Measurements from ENCODE around the gene PROSER3.
"Not testable (repeated sequence)": the region's sequence is repeated elsewhere in the genome, so short reads cannot be mapped to it uniquely, and the experiment has no call there.

The PROSER3 gene

DNA sequence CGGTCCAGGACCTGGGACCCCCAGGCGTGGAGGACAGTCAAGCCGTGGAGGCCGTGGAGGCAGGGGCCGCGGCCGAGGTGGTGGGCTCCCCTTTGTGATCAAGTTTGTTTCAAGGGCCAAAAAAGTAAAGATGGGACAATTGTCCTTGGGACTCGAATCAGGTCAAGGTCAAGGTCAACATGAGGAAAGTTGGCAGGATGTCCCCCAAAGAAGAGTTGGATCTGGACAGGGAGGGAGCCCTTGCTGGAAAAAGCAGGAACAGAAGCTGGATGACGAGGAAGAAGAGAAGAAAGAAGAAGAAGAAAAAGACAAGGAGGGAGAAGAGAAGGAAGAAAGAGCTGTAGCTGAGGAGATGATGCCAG is 37.8 kb upstream of the PROSER3 start:
- intact Hi-C loops (cut with DNase I; ENCODE audit: low total_unique reads): no loop called here
- no peak overlapping the region for H3K4me3 ChIP-seq
- peaks cover 40 to 58% (median 49%) of the 10 kb centered on the region in 3 donors for H3K36me3 ChIP-seq
- no peaks in the 10 kb centered on the region for H3K9me3 ChIP-seq
- H3K27me3 ChIP-seq: no peaks in the 10 kb centered on the region
- TF ChIP-seq, protein P1, sequence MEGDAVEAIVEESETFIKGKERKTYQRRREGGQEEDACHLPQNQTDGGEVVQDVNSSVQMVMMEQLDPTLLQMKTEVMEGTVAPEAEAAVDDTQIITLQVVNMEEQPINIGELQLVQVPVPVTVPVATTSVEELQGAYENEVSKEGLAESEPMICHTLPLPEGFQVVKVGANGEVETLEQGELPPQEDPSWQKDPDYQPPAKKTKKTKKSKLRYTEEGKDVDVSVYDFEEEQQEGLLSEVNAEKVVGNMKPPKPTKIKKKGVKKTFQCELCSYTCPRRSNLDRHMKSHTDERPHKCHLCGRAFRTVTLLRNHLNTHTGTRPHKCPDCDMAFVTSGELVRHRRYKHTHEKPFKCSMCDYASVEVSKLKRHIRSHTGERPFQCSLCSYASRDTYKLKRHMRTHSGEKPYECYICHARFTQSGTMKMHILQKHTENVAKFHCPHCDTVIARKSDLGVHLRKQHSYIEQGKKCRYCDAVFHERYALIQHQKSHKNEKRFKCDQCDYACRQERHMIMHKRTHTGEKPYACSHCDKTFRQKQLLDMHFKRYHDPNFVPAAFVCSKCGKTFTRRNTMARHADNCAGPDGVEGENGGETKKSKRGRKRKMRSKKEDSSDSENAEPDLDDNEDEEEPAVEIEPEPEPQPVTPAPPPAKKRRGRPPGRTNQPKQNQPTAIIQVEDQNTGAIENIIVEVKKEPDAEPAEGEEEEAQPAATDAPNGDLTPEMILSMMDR (IDR thresholded peaks at IDR 0.05): no peak
- peaks cover 0 to 36% (median 26%) of the 10 kb centered on the region in 4 donors for H3K4me1 ChIP-seq
- no peak for DNase-seq
- H3K27ac ChIP-seq: no peak overlapping the region

DNA sequence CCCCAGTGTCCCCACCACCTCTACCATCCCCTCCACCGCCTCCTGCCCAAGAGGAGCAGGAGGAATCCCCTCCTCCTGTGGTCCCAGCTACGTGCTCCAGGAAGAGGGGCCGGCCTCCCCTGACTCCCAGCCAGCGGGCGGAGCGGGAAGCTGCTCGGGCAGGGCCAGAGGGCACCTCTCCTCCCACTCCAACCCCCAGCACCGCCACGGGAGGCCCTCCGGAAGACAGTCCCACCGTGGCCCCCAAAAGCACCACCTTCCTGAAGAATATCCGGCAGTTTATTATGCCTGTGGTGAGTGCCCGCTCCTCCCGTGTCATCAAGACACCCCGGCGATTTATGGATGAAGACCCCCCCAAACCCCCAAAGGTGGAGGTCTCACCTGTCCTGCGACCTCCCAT is 37.3 kb upstream of the PROSER3 start:
- Histone ChIP-seq H3K4me3 (no peak overlapping the region), H3K27ac (no peak overlapping the region), H3K4me1 (peaks cover 0 to 33% (median 22%) of the 10 kb centered on the region in 4 donors), H3K36me3 (peaks cover 45 to 64% (median 54%) of the 10 kb centered on the region in 3 donors), H3K9me3 (no peaks in the 10 kb centered on the region), H3K27me3 (no peaks in the 10 kb centered on the region)
- intact Hi-C loops (cut with DNase I; ENCODE audit: low total_unique reads): no loop called here
- TF ChIP-seq, protein P1 (IDR thresholded peaks at IDR 0.05): no peak
- no peak for DNase-seq

DNA sequence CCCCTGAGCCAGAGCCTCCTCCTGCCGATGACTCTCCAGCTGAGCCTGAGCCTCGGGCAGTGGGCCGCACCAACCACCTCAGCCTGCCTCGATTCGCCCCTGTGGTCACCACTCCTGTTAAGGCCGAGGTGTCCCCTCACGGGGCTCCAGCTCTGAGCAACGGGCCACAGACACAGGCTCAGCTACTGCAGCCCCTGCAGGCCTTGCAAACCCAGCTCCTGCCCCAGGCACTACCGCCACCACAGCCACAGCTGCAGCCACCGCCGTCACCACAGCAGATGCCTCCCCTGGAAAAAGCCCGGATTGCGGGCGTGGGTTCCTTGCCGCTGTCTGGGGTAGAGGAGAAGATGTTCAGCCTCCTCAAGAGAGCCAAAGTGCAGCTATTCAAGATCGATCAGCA is 36.6 kb upstream of the PROSER3 start:
- Histone ChIP-seq H3K4me3 (no peak overlapping the region), H3K27me3 (no peaks in the 10 kb centered on the region), H3K27ac (no peak overlapping the region), H3K36me3 (peaks cover 52 to 71% (median 61%) of the 10 kb centered on the region in 3 donors), H3K9me3 (no peaks in the 10 kb centered on the region), H3K4me1 (peaks cover 0 to 26% (median 16%) of the 10 kb centered on the region in 4 donors)
- intact Hi-C loops (cut with DNase I; ENCODE audit: low total_unique reads): no loop called here
- TF ChIP-seq, protein P1 (IDR thresholded peaks at IDR 0.05): no peak
- DNase-seq: no peak

DNA sequence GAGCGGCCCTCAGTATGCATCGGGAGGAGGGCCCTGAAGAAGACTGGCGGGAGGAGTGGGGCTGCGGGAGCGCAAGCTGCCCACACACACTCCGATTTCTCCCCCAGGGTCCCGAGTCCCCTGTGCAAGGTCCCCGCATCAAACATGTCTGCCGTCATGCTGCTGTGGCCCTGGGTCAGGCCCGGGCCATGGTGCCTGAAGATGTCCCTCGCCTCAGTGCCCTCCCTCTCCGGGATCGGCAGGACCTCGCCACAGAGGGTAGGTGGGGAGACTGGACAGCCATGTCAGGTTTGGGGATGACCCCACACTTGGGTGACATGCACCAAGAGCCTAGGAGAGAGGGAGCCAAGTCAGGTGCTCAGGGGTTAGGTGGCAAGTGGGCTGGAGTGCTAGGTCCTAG is 35.5 kb upstream of the PROSER3 start:
- Histone ChIP-seq H3K9me3 (no peaks in the 10 kb centered on the region), H3K27me3 (no peaks in the 10 kb centered on the region), H3K4me1 (peaks cover 0 to 25% (median 15%) of the 10 kb centered on the region in 4 donors), H3K4me3 (no peak overlapping the region), H3K36me3 (peaks cover 63 to 82% (median 72%) of the 10 kb centered on the region in 3 donors), H3K27ac (no peak overlapping the region)
- TF ChIP-seq, protein P1 (IDR thresholded peaks at IDR 0.05): no peak
- DNase-seq: no peak
- intact Hi-C loops (cut with DNase I; ENCODE audit: low total_unique reads): no loop called here

DNA sequence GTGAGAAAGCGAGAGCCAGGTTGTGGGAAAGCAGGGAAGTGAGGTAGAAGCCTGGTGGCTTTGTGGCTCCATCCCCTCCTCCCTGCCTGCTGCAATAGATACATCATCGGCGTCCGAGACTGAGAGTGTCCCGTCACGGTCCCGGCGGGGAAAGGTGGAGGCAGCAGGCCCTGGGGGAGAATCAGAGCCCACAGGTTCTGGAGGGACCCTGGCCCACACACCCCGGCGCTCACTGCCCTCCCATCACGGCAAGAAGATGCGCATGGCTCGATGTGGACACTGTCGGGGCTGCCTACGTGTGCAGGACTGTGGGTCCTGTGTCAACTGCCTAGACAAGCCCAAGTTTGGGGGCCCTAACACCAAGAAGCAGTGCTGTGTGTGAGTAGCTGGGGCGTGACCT is 35.1 kb upstream of the PROSER3 start:
- H3K27me3 ChIP-seq: no peaks in the 10 kb centered on the region
- intact Hi-C loops (cut with DNase I; ENCODE audit: low total_unique reads): no loop called here
- no peak for DNase-seq
- TF ChIP-seq, protein P1 (IDR thresholded peaks at IDR 0.05): no peak
- no peak overlapping the region for H3K27ac ChIP-seq
- H3K36me3 ChIP-seq: peaks cover 68 to 86% (median 76%) of the 10 kb centered on the region in 3 donors
- H3K4me3 ChIP-seq: no peak overlapping the region
- H3K9me3 ChIP-seq: no peaks in the 10 kb centered on the region
- H3K4me1 ChIP-seq: peaks cover 0 to 25% (median 15%) of the 10 kb centered on the region in 4 donors

DNA sequence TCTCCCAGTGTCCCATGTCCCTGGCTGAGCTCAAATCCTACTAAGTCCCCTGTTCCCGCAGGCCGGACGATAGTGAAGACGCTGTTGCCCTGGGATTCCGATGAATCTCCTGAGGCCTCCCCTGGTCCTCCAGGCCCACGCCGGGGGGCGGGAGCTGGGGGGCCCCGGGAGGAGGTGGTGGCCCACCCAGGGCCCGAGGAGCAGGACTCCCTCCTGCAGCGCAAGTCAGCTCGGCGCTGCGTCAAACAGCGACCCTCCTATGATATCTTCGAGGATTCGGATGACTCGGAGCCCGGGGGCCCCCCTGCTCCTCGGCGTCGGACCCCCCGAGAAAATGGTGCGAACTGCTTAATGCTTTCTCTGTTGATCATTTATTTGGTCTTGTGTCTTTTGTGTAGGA is 34.3 kb upstream of the PROSER3 start:
- DNase-seq: no peak
- Histone ChIP-seq H3K36me3 (peaks cover 75 to 94% (median 84%) of the 10 kb centered on the region in 3 donors), H3K4me1 (peaks cover 0 to 23% (median 13%) of the 10 kb centered on the region in 4 donors), H3K4me3 (no peak overlapping the region), H3K27me3 (no peaks in the 10 kb centered on the region), H3K9me3 (no peaks in the 10 kb centered on the region), H3K27ac (no peak overlapping the region)
- TF ChIP-seq, protein P1 (IDR thresholded peaks at IDR 0.05): no peak
- intact Hi-C loops (cut with DNase I; ENCODE audit: low total_unique reads): no loop called here

DNA sequence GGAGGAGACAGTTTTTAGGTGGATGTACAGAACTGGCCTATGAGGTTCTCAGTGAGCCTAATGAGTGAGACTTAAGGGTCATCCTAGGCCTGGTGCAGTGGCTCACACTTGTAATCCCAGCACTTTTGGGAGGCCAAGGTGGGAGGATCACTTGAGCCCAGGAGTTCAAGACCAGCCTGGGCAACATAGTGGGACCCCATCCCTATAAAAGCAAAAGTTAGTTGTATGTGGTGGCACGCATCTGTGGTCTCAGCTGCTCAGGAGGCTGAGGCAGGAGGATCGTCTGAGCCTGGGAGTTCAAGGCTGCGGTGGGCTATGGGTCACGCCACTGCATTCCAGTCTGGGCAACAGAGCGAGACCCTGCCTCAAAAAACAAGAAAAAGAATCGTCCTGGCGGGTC is 33.8 kb upstream of the PROSER3 start:
- peaks cover 80 to 98% (median 89%) of the 10 kb centered on the region in 3 donors for H3K36me3 ChIP-seq
- intact Hi-C loops (cut with DNase I; ENCODE audit: low total_unique reads); H3K4me3 ChIP-seq; H3K27ac ChIP-seq; H3K9me3 ChIP-seq; H3K27me3 ChIP-seq; DNase-seq: not testable (repeated sequence)
- H3K4me1 ChIP-seq: peaks cover 0 to 19% (median 9%) of the 10 kb centered on the region in 4 donors

All from tibial artery (tissue), 4 donors.